IMR-90 (cell line): ENCODE data around the gene IER3. TPM values are rescaled to one million over a fixed set of nuclear protein-coding genes. Genes with fewer than 3 reads are reported as not detected.

Source experiments
- CEBPB ChIP-seq: IDR thresholded peaks from 2 replicates; pipeline ENCODE4 v1.6.1; 2012; ENCODE audit warnings: low read depth, low read length, improper control_type of control experiment
- ELK1 ChIP-seq: fragments of 150-350 bp; IDR thresholded peaks from 2 replicates; pipeline ENCODE4 v1.6.1; 2016; ENCODE audit warnings: low read depth, mild to moderate bottlenecking, low read length, moderate library complexity, borderline replicate concordance
- RFX5 ChIP-seq: IDR thresholded peaks from 2 replicates; pipeline ENCODE4 v1.8.0; 2012; ENCODE audit warnings: low read depth, mild to moderate bottlenecking, low read length, moderate library complexity
- polyA plus RNA-seq, 3 experiments: library from polyadenylated mRNA; depleted of rRNA; stranded (reverse); fragments of >200 nt; gene quantifications; 2 replicates each; pipeline ENCODE4 v1.2.3, GENCODE V29; 2012; ENCODE audit warnings: low replicate concordance in 1 of 3
- total RNA-seq: library from RNA; depleted of rRNA; stranded (reverse); fragments of >200 nt; gene quantifications from 2 replicates; pipeline ENCODE4 v1.2.3, GENCODE V29; 2012

IER3 gene
- total and polyA plus RNA-seq, 2 of the 4 experiments (the other 2 are of a cell fraction): 38.4 to 159 TPM

GRCh38 chr6:30759575-30760239 is 15.4 kb upstream of the IER3 start (continued):
- TF ChIP-seq ELK1 (no peak), RFX5 (no peak), CEBPB (peak; percentile 74)
